Gastrocnemius medialis (tissue), 4 donors: ENCODE measurements around the gene UNC13C. TPM values are rescaled to one million over a fixed set of nuclear protein-coding genes. Genes with fewer than 3 reads are reported as not detected.

Experiments used
- ATAC-seq, 2 donors: fragments of 150-250 bp; one replicate each; pipeline ENCODE4 v1.9.1; 2016
- DNase-seq, 2 donors: peaks; one replicate each; pipeline ENCODE4 v3.0.0-alpha.2; 2019
- H3K27ac ChIP-seq, 4 donors: fragments of 200-600 bp; sonication (generic); 1 replicate in 1 of 4; 2 replicates in 3 of 4; pipeline ENCODE4 v1.5.1; 2016 to 2018; ENCODE audit warnings: mild to moderate bottlenecking in 2 of 4, moderate library complexity in 1 of 4
- H3K27me3 ChIP-seq, 3 donors: fragments of 200-600 bp; sonication (generic) in 2 of 3; 1 replicate in 1 of 3; 2 replicates in 2 of 3; pipeline versions ENCODE4 v1.5.1 to v1.6.0; 2016 to 2019; ENCODE audit warnings: mild to moderate bottlenecking in 1 of 3, moderate library complexity in 1 of 3
- H3K36me3 ChIP-seq, 2 donors: fragments of 200-600 bp; sonication (generic) in 1 of 2; one replicate each; pipeline ENCODE4 v1.5.1; 2017 to 2018
- H3K4me1 ChIP-seq, 2 donors: fragments of 200-600 bp; sonication (generic) in 1 of 2; one replicate each; pipeline ENCODE4 v1.5.1; 2016 to 2017; ENCODE audit warnings: mild to moderate bottlenecking in 2 of 2
- H3K4me3 ChIP-seq, 4 donors: fragments of 200-600 bp; sonication (generic) in 3 of 4; 1 replicate in 1 of 4; 2 replicates in 3 of 4; pipeline ENCODE4 v1.5.1; 2016 to 2019; ENCODE audit warnings: mild to moderate bottlenecking in 2 of 4
- H3K9me3 ChIP-seq, 3 donors: fragments of 200-600 bp; sonication (generic) in 2 of 3; 1 replicate in 1 of 3; 2 replicates in 2 of 3; pipeline ENCODE4 v1.5.1; 2016 to 2019
- CTCF ChIP-seq, 5 experiments: fragments of 450-650 bp in 3 of 5; fragments of 200-600 bp in 2 of 5; sonication (generic) in 2 of 5; IDR thresholded peaks in 4 of 5; conservative IDR thresholded peaks in 1 of 5; 1 replicate in 4 of 5; 2 replicates in 1 of 5; pipeline ENCODE4 v1.5.1; 2016 to 2019; ENCODE audit warnings: antibody characterized with exemption in 5 of 5, mild to moderate bottlenecking in 3 of 5, moderate library complexity in 3 of 5
- POLR2A ChIP-seq, 2 donors: fragments of 450-650 bp; IDR thresholded peaks; one replicate each; pipeline ENCODE4 v1.6.1; 2017; ENCODE audit warnings: antibody characterized with exemption in 2 of 2, mild to moderate bottlenecking in 2 of 2, moderate library complexity in 2 of 2
- in situ Hi-C, 4 donors: fragments of 200-750 bp; cut with MboI; loops; one replicate each; pipeline versions ENCODE4 v1.15.0 to v1.8.0; 2017; ENCODE audit warnings: low sequenced_read_pairs in 4 of 4
- intact Hi-C: fragments of 100-400 bp; cut with DNase I; formaldehyde crosslinking; loops from one replicate; pipeline ENCODE4 v1.15.1; 2023; ENCODE audit warnings: low total_unique reads
- total RNA-seq, 4 donors: library from RNA; depleted of rRNA; stranded (reverse); fragments of >200 nt; gene quantifications; one replicate each; pipeline versions ENCODE4 v1.1.0 to v1.2.3, GENCODE V29; 2016

UNC13C gene
- total RNA-seq, 4 donors from 2014 or later = 2.5 to 6.6 (median 3.6) TPM

GRCh38 chr15:54250326-54250725 is 272.1 kb downstream of the UNC13C start:
- H3K36me3 ChIP-seq = no peaks in the 10 kb centered on the region
- ATAC-seq (no peak), DNase-seq (no peak)
- no peak for TF ChIP-seq CTCF (IDR thresholded peaks at IDR 0.05 in 4 of 5, conservative IDR thresholded peaks at IDR 0.05 in 1 of 5)
- no peak for TF ChIP-seq POLR2A (IDR thresholded peaks at IDR 0.05)
- intact Hi-C loops = no loop called here
- no peaks in the 10 kb centered on the region for H3K9me3 ChIP-seq
- H3K4me3 ChIP-seq = no peak overlapping the region
- H3K27ac ChIP-seq = no peak overlapping the region
- no peaks in the 10 kb centered on the region for H3K4me1 ChIP-seq
- no peaks in the 10 kb centered on the region for H3K27me3 ChIP-seq
- in situ Hi-C loops = no loop called here

- DNase-seq (no peak), ATAC-seq (no peak)
- no peaks in the 10 kb centered on the region for H3K27me3 ChIP-seq
- no peak overlapping the region for H3K4me3 ChIP-seq
- H3K4me1 ChIP-seq = no peaks in the 10 kb centered on the region
- no peaks in the 10 kb centered on the region for H3K9me3 ChIP-seq
- TF ChIP-seq POLR2A (IDR thresholded peaks at IDR 0.05) = no peak
- no peak for TF ChIP-seq CTCF (IDR thresholded peaks at IDR 0.05 in 4 of 5, conservative IDR thresholded peaks at IDR 0.05 in 1 of 5)
- H3K27ac ChIP-seq = no peak overlapping the region
- in situ Hi-C loops (no loop called here), intact Hi-C loops (no loop called here)
- H3K36me3 ChIP-seq = no peaks in the 10 kb centered on the region
Observed at GRCh38 chr15:54256190-54256589, 277.9 kb downstream of the UNC13C start.

GRCh38 chr15:54273928-54274327 is 295.7 kb downstream of the UNC13C start:
- Histone ChIP-seq H3K36me3 (no peaks in the 10 kb centered on the region), H3K4me3 (no peak overlapping the region), H3K4me1 (peaks cover 0 to 13% of the 10 kb centered on the region in 2 donors), H3K27me3 (no peaks in the 10 kb centered on the region), H3K9me3 (no peaks in the 10 kb centered on the region), H3K27ac (no peak overlapping the region)
- no peak for ATAC-seq
- DNase-seq = no peak
- intact Hi-C loops (loop anchor here (10.0 kb wide), 2 partner anchors 59 to 299 kb away; partner anchors contain the start of gene UNC13C), in situ Hi-C loops (no loop called here)
- TF ChIP-seq POLR2A (IDR thresholded peaks at IDR 0.05) (no peak), CTCF (IDR thresholded peaks at IDR 0.05 in 4 of 5, conservative IDR thresholded peaks at IDR 0.05 in 1 of 5) (no peak)

- TF ChIP-seq POLR2A (IDR thresholded peaks at IDR 0.05) (no peak), CTCF (IDR thresholded peaks at IDR 0.05 in 4 of 5, conservative IDR thresholded peaks at IDR 0.05 in 1 of 5) (no peak)
- no peak for DNase-seq
- H3K4me1 ChIP-seq = peaks cover 0 to 13% of the 10 kb centered on the region in 2 donors
Observed at GRCh38 chr15:54277834-54278233, 299.6 kb downstream of the UNC13C start.

GRCh38 chr15:54280726-54281125 is 302.5 kb downstream of the UNC13C start:
- H3K9me3 ChIP-seq = no peaks in the 10 kb centered on the region
- no peak for DNase-seq
- in situ Hi-C loops (no loop called here), intact Hi-C loops (no loop called here)
- peaks cover 0 to 13% of the 10 kb centered on the region in 2 donors for H3K4me1 ChIP-seq
- no peaks in the 10 kb centered on the region for H3K36me3 ChIP-seq
- H3K27ac ChIP-seq = no peak overlapping the region
- no peak overlapping the region for H3K4me3 ChIP-seq
- no peak for ATAC-seq
- TF ChIP-seq CTCF (IDR thresholded peaks at IDR 0.05 in 4 of 5, conservative IDR thresholded peaks at IDR 0.05 in 1 of 5) = no peak
- no peak for TF ChIP-seq POLR2A (IDR thresholded peaks at IDR 0.05)
- no peaks in the 10 kb centered on the region for H3K27me3 ChIP-seq

More at GRCh38 chr15:54277834-54278233, 299.6 kb downstream of the UNC13C start:
- no peaks in the 10 kb centered on the region for H3K27me3 ChIP-seq
- peak; percentile 72 to 87 for ATAC-seq
- H3K27ac ChIP-seq = peak overlapping the region in 1 of 4 donors; percentile 20
- no peaks in the 10 kb centered on the region for H3K36me3 ChIP-seq
- H3K4me3 ChIP-seq = no peak overlapping the region
- H3K9me3 ChIP-seq = no peaks in the 10 kb centered on the region
- intact Hi-C loops = loop anchor here (10.0 kb wide), 2 partner anchors 63 to 303 kb away; partner anchors contain the start of gene UNC13C
- in situ Hi-C loops = no loop called here
